A549 (cell line): Measurements from ENCODE around the gene MAGI1. TPM values are rescaled to one million over a fixed set of nuclear protein-coding genes. Genes with fewer than 3 reads are reported as not detected.
A peak's percentile ranks its signal among the peaks of the same experiment; 100 is the strongest.

Experiments
- ATAC-seq, 2 experiments: fragments of 200-7000 bp in 1 of 2; fragments of >200 bp in 1 of 2; cut with Nextera tagmentation in 1 of 2; cut with Tn5 transposase in 1 of 2; 3 replicates each; pipeline versions ENCODE4 v1.8.0 to v1.9.1; 2018 to 2020; ENCODE audit warnings: mild to moderate bottlenecking in 1 of 2, moderate library complexity in 1 of 2
- CTCF ChIA-PET: fragments of 300-600 bp; sonication (Branson Sonifier 250); formaldehyde crosslinking; extraction: SDS; loops from one replicate; lab custom pipeline; 2021; ENCODE audit warnings: antibody characterized with exemption, inconsistent platforms; lab: Yijun Ruan, JAX
- POLR2A ChIA-PET: fragments of 350-600 bp; formaldehyde crosslinking; extraction: SDS; loops from one replicate; lab custom pipeline; 2021; ENCODE audit warnings: antibody characterized with exemption, inconsistent platforms; lab: Yijun Ruan, JAX
- DNase-seq, 2 experiments: peaks; one replicate each; pipeline versions ENCODE4 v3.0.0 to v3.0.0-alpha.2; 2011 to 2016; ENCODE audit warnings: low read depth in 1 of 2, low spot score in 1 of 2
- FAIRE-seq: peaks from 2 replicates; lab custom pipeline; 2011; peaks lifted over from hg19 to GRCh38; lab: Jason Lieb, UNC
- H3K27ac ChIP-seq, 2 experiments: fragments of >200 bp; sonication (Bioruptor Twin); formaldehyde crosslinking; 3 replicates each; pipeline ENCODE4 v1.5.1; 2016 to 2017
- H3K4me1 ChIP-seq: fragments of >200 bp; sonication (Bioruptor Twin); formaldehyde crosslinking; 3 replicates; pipeline ENCODE4 v1.6.1; 2016
- H3K4me2 ChIP-seq: fragments of >200 bp; sonication (Bioruptor Twin); formaldehyde crosslinking; 3 replicates; pipeline ENCODE4 v1.6.1; 2016
- H3K4me3 ChIP-seq: fragments of >200 bp; sonication (Bioruptor Twin); formaldehyde crosslinking; 3 replicates; pipeline ENCODE4 v1.5.1; 2016
- H3K9me3 ChIP-seq: fragments of >200 bp; sonication (Bioruptor Twin); formaldehyde crosslinking; 3 replicates; pipeline ENCODE4 v1.6.1; 2016
- CBX2 ChIP-seq: fragments of 200-600 bp; sonication (generic); IDR thresholded peaks from 2 replicates; pipeline ENCODE4 v1.6.1; 2016; ENCODE audit warnings: low read depth, mild to moderate bottlenecking, borderline replicate concordance
- EHMT2 ChIP-seq: fragments of 200-600 bp; sonication (generic); IDR thresholded peaks from 2 replicates; pipeline ENCODE4 v1.6.1; 2016; ENCODE audit warnings: antibody characterized with exemption, low read depth, mild to moderate bottlenecking, moderate library complexity
- FOSB ChIP-seq: fragments of 250-450 bp; sonication (Bioruptor Pico); IDR thresholded peaks from 2 replicates; pipeline ENCODE4 v1.5.0; 2020; ENCODE audit warnings: mild to moderate bottlenecking, moderate library complexity
- HOXA7 ChIP-seq: fragments of 250-450 bp; sonication (Bioruptor Pico); IDR thresholded peaks from 2 replicates; pipeline ENCODE4 v1.5.0; 2020; ENCODE audit warnings: mild to moderate bottlenecking, moderate library complexity
- HOXB5 ChIP-seq: fragments of 250-450 bp; sonication (Bioruptor Pico); IDR thresholded peaks from 2 replicates; pipeline ENCODE4 v1.5.0; 2020; ENCODE audit warnings: mild to moderate bottlenecking, moderate library complexity
- NFE2L2 ChIP-seq: fragments of 150-350 bp; conservative IDR thresholded peaks from 2 replicates; pipeline ENCODE4 v1.6.1; 2014; ENCODE audit warnings: low read length
- NR3C1 ChIP-seq: fragments of >200 bp; sonication (Bioruptor Twin); formaldehyde crosslinking; IDR thresholded peaks from 3 replicates; pipeline ENCODE4 v1.6.1; 2017
- PHF8 ChIP-seq: fragments of 200-600 bp; sonication (generic); IDR thresholded peaks from 2 replicates; pipeline ENCODE4 v1.6.1; 2016; ENCODE audit warnings: low read depth, mild to moderate bottlenecking, antibody characterized with exemption, moderate library complexity, borderline replicate concordance
- POLR2A ChIP-seq: IDR thresholded peaks from 2 replicates; pipeline ENCODE4 v1.6.1; 2012; ENCODE audit warnings: mild to moderate bottlenecking, low read length
- RAD21 ChIP-seq, 2 experiments: fragments of >200 bp in 1 of 2; sonication (Bioruptor Twin) in 1 of 2; formaldehyde crosslinking in 1 of 2; IDR thresholded peaks in 1 of 2; conservative IDR thresholded peaks in 1 of 2; 2 replicates in 1 of 2; 3 replicates in 1 of 2; pipeline ENCODE4 v1.6.1; 2012 to 2018; ENCODE audit warnings: inconsistent platforms in 1 of 2
- SMC3 ChIP-seq: fragments of >200 bp; sonication (Bioruptor Twin); formaldehyde crosslinking; IDR thresholded peaks from 3 replicates; pipeline ENCODE4 v1.6.1; 2018; ENCODE audit warnings: inconsistent platforms
- TP53 ChIP-seq: fragments of 250-450 bp; sonication (Bioruptor Pico); IDR thresholded peaks from 2 replicates; pipeline ENCODE4 v1.5.0; 2021; ENCODE audit warnings: mild to moderate bottlenecking, moderate library complexity
- ZC3H11A ChIP-seq: fragments of 450-650 bp; IDR thresholded peaks from 2 replicates; pipeline ENCODE4 v1.6.1; 2014; ENCODE audit warnings: antibody characterized with exemption, mild to moderate bottlenecking
- ZFP36 ChIP-seq: fragments of 450-650 bp; IDR thresholded peaks from 2 replicates; pipeline ENCODE4 v1.6.1; 2014; ENCODE audit warnings: borderline replicate concordance; ENCODE audit not compliant: partially characterized antibody
- ZNF302 ChIP-seq: fragments of 250-450 bp; sonication (Bioruptor Pico); IDR thresholded peaks from 2 replicates; pipeline ENCODE4 v1.9.0; 2021; ENCODE audit warnings: inconsistent platforms, mild to moderate bottlenecking, moderate library complexity
- WGBS: methylation state at CpG from one replicate; pipeline ENCODE4 v1.1.6; 2017; ENCODE audit errors: missing lambda C conversion rate; 5-methylcytosine and 5-hydroxymethylcytosine counted together
- polyA plus RNA-seq, 4 experiments: library from polyadenylated mRNA; depleted of rRNA in 3 of 4; stranded (reverse); fragments of >200 nt; fragmentation: RNase III in 1 of 4; extraction: RNeasy Plus Mini Kit Qiagen cat#74134 plus additional on column Dnase treatment in 1 of 4; gene quantifications; 2 replicates in 3 of 4; 3 replicates in 1 of 4; pipeline ENCODE4 v1.2.3, GENCODE V29; 2011 to 2017
- TF ChIP-seq, protein P1 (sequence below): fragments of 450-650 bp; IDR thresholded peaks from 2 replicates; pipeline ENCODE4 v1.6.1; 2014; ENCODE audit warnings: antibody characterized with exemption
- TF ChIP-seq, protein P2 (sequence below): fragments of 200-600 bp; sonication (generic); IDR thresholded peaks from 2 replicates; pipeline ENCODE4 v1.6.1; 2016; ENCODE audit warnings: antibody characterized with exemption, mild to moderate bottlenecking, moderate library complexity
- TF ChIP-seq, protein P3 (sequence below): IDR thresholded peaks from 2 replicates; pipeline ENCODE4 v1.6.1; 2012; ENCODE audit warnings: low read depth, borderline replicate concordance
- TF ChIP-seq, protein P4 (sequence below): fragments of >200 bp; sonication (Bioruptor Twin); formaldehyde crosslinking; IDR thresholded peaks from 3 replicates; pipeline ENCODE4 v1.5.1; 2016
- TF ChIP-seq, protein P5 (sequence below): fragments of >200 bp; sonication (Bioruptor Twin); formaldehyde crosslinking; IDR thresholded peaks from 3 replicates; pipeline ENCODE4 v1.6.1; 2016

MAGI1 gene
- polyA plus RNA-seq, 2 of the 4 experiments (the other 2 are of a cell fraction) = 4.7 to 6.6 TPM

DNA sequence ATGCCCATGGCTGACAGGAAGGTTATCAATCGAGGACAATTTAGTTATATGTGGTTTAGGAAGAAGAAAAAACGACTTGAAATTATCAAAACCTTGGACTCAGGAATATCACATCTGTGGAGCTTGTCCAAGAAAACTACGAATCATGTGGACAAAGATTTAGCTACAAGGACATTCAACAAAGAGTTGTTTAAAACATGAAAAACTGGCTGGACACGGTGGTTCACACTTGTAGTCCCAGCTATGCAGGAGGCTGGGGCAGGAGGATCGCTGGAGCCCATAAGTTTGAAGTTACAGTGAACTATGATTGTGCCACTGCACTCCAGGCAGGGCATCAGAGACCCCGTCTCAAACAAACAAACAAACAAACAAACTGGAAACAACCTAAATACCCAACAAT lies 142.4 kb downstream of the MAGI1 start:
- Histone ChIP-seq H3K4me2 (no peak overlapping the region), H3K4me3 (no peak overlapping the region), H3K9me3 (no peaks in the 10 kb centered on the region), H3K27ac (no peak overlapping the region), H3K4me1 (no peaks in the 10 kb centered on the region)
- FAIRE-seq (no peak), ATAC-seq (no peak), DNase-seq (no peak)
- 66% methylated on average over 6 of the region's 6 CpGs for WGBS
- TF ChIP-seq NFE2L2 = no peak
- TF ChIP-seq HOXA7 (CRISPR knock-in tag) = no peak
- no peak for TF ChIP-seq ZC3H11A
- no peak for TF ChIP-seq HOXB5 (CRISPR knock-in tag)
- TF ChIP-seq ZNF302 (CRISPR knock-in tag) = no peak
- TF ChIP-seq, protein P1, sequence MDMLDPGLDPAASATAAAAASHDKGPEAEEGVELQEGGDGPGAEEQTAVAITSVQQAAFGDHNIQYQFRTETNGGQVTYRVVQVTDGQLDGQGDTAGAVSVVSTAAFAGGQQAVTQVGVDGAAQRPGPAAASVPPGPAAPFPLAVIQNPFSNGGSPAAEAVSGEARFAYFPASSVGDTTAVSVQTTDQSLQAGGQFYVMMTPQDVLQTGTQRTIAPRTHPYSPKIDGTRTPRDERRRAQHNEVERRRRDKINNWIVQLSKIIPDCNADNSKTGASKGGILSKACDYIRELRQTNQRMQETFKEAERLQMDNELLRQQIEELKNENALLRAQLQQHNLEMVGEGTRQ = no peak
- TF ChIP-seq, protein P2, sequence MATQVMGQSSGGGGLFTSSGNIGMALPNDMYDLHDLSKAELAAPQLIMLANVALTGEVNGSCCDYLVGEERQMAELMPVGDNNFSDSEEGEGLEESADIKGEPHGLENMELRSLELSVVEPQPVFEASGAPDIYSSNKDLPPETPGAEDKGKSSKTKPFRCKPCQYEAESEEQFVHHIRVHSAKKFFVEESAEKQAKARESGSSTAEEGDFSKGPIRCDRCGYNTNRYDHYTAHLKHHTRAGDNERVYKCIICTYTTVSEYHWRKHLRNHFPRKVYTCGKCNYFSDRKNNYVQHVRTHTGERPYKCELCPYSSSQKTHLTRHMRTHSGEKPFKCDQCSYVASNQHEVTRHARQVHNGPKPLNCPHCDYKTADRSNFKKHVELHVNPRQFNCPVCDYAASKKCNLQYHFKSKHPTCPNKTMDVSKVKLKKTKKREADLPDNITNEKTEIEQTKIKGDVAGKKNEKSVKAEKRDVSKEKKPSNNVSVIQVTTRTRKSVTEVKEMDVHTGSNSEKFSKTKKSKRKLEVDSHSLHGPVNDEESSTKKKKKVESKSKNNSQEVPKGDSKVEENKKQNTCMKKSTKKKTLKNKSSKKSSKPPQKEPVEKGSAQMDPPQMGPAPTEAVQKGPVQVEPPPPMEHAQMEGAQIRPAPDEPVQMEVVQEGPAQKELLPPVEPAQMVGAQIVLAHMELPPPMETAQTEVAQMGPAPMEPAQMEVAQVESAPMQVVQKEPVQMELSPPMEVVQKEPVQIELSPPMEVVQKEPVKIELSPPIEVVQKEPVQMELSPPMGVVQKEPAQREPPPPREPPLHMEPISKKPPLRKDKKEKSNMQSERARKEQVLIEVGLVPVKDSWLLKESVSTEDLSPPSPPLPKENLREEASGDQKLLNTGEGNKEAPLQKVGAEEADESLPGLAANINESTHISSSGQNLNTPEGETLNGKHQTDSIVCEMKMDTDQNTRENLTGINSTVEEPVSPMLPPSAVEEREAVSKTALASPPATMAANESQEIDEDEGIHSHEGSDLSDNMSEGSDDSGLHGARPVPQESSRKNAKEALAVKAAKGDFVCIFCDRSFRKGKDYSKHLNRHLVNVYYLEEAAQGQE = no peak
- TF ChIP-seq SMC3 = no peak
- TF ChIP-seq, protein P3, sequence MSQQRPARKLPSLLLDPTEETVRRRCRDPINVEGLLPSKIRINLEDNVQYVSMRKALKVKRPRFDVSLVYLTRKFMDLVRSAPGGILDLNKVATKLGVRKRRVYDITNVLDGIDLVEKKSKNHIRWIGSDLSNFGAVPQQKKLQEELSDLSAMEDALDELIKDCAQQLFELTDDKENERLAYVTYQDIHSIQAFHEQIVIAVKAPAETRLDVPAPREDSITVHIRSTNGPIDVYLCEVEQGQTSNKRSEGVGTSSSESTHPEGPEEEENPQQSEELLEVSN = no peak
- no peak for TF ChIP-seq ZFP36
- TF ChIP-seq CBX2 = no peak
- no peak for TF ChIP-seq EHMT2
- no peak for TF ChIP-seq POLR2A
- no peak for TF ChIP-seq PHF8
- TF ChIP-seq FOSB (CRISPR knock-in tag) = no peak
- TF ChIP-seq RAD21 (conservative IDR thresholded peaks at IDR 0.05 in 1 of 2, IDR thresholded peaks at IDR 0.05 in 1 of 2) = no peak
- TF ChIP-seq, protein P4, sequence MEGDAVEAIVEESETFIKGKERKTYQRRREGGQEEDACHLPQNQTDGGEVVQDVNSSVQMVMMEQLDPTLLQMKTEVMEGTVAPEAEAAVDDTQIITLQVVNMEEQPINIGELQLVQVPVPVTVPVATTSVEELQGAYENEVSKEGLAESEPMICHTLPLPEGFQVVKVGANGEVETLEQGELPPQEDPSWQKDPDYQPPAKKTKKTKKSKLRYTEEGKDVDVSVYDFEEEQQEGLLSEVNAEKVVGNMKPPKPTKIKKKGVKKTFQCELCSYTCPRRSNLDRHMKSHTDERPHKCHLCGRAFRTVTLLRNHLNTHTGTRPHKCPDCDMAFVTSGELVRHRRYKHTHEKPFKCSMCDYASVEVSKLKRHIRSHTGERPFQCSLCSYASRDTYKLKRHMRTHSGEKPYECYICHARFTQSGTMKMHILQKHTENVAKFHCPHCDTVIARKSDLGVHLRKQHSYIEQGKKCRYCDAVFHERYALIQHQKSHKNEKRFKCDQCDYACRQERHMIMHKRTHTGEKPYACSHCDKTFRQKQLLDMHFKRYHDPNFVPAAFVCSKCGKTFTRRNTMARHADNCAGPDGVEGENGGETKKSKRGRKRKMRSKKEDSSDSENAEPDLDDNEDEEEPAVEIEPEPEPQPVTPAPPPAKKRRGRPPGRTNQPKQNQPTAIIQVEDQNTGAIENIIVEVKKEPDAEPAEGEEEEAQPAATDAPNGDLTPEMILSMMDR = no peak
- CTCF ChIA-PET = no interaction called here
- POLR2A ChIA-PET = no interaction called here

DNA sequence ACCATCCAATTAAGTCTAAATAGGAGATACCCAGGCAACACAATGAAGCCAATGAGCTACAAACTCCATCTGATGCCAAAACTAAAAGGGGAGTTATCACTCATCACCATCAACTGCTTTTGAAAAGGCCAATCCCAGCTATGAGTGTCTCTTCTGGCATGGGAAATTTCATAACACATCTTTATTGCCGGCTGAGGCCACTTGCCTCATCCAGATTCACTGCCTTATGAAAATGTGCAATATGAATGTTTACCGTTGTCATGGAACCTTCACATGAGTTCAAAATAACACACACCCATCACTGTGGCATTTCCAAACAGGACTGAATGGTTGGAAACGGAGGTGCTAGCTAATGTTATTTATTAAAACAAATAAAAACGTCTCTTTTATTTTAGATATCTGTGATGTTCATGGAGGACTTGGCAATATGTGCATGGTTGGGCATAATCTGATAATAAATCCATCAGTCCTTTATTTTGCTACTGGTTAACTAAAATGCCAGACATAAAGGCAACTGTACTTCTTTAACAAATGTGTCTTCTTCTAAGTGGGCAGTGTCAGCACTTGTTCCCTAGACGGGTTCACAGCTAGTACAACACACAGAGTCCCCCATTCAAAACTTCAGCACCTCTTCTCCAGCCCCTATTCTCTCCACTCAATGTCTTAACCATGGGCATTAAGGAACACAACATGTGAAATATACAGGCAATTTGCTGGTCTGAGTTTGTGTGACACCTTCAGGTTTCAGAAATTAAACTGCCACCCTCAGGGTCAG lies 143.9 kb downstream of the MAGI1 start:
- TF ChIP-seq TP53 (no peak), NR3C1 (no peak), SMC3 (no peak), EHMT2 (no peak), ZC3H11A (no peak), FOSB (CRISPR knock-in tag) (no peak)
- TF ChIP-seq, protein P5, sequence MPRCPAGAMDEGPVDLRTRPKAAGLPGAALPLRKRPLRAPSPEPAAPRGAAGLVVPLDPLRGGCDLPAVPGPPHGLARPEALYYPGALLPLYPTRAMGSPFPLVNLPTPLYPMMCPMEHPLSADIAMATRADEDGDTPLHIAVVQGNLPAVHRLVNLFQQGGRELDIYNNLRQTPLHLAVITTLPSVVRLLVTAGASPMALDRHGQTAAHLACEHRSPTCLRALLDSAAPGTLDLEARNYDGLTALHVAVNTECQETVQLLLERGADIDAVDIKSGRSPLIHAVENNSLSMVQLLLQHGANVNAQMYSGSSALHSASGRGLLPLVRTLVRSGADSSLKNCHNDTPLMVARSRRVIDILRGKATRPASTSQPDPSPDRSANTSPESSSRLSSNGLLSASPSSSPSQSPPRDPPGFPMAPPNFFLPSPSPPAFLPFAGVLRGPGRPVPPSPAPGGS = no peak
- Histone ChIP-seq H3K4me3 (no peak overlapping the region), H3K4me2 (no peak overlapping the region), H3K27ac (no peak overlapping the region), H3K4me1 (peaks cover under 1% of the 10 kb centered on the region), H3K9me3 (no peaks in the 10 kb centered on the region)
- FAIRE-seq (no peak), DNase-seq (peak in 1 of 2 experiments; percentile 22), ATAC-seq (peak in 1 of 2 experiments; percentile 56; a peak in 2 of 6 replicates)
- POLR2A ChIA-PET = no interaction called here
- 66% methylated on average over 5 of the region's 5 CpGs for WGBS
- CTCF ChIA-PET = no interaction called here
